Gastrocnemius medialis (tissue), 4 donors: ENCODE measurements around the gene KDM3B.
"Not testable (repeated sequence)": the region's sequence is repeated elsewhere in the genome, so short reads cannot be mapped to it uniquely, and the experiment has no call there.

Experiments
- CTCF ChIP-seq, 5 experiments: fragments of 450-650 bp in 3 of 5; fragments of 200-600 bp in 2 of 5; sonication (generic) in 2 of 5; IDR thresholded peaks in 4 of 5; conservative IDR thresholded peaks in 1 of 5; 1 replicate in 4 of 5; 2 replicates in 1 of 5; pipeline ENCODE4 v1.5.1; 2016 to 2019; ENCODE audit warnings: antibody characterized with exemption in 5 of 5, mild to moderate bottlenecking in 3 of 5, moderate library complexity in 3 of 5
- POLR2A ChIP-seq, 2 donors: fragments of 450-650 bp; IDR thresholded peaks; one replicate each; pipeline ENCODE4 v1.6.1; 2017; ENCODE audit warnings: antibody characterized with exemption in 2 of 2, mild to moderate bottlenecking in 2 of 2, moderate library complexity in 2 of 2

GRCh38 chr5:138410996-138411640 lies 58.6 kb downstream of the KDM3B start:
- TF ChIP-seq CTCF (IDR thresholded peaks at IDR 0.05 in 4 of 5, conservative IDR thresholded peaks at IDR 0.05 in 1 of 5): peak; percentile 60 to 73 (median 64)
- not testable (repeated sequence) for TF ChIP-seq POLR2A (IDR thresholded peaks at IDR 0.05)
